COLO829 (cell line): ENCODE data around the gene CPE.
"Not testable (repeated sequence)": the region's sequence is repeated elsewhere in the genome, so short reads cannot be mapped to it uniquely, and the experiment has no call there.

Experiments
- DNase-seq: peaks from one replicate; pipeline ENCODE4 v3.0.0; 2012; ENCODE audit warnings: low spot score

The CPE gene

GRCh38 chr4:165378745-165379677 is at the start of gene CPE:
CPE (plus strand) TSS chr4:165379008; CDS start chr4:165379222, 214 bp downstream.
- DNase-seq = peak; percentile 41

GRCh38 chr4:165330071-165330470 is 48.7 kb upstream of the CPE start:
- no peak for DNase-seq

- DNase-seq = no peak
These were observed 48.1 kb upstream of the CPE start for GRCh38 chr4:165330666-165331065.

GRCh38 chr4:165331359-165331758 is 47.4 kb upstream of the CPE start:
- no peak for DNase-seq

- DNase-seq = no peak
These were observed 47.0 kb upstream of the CPE start for GRCh38 chr4:165331823-165332222.

GRCh38 chr4:165332502-165332901 is 46.3 kb upstream of the CPE start:
- no peak for DNase-seq

- DNase-seq = no peak
These were observed 43.6 kb upstream of the CPE start for GRCh38 chr4:165335163-165335703.

GRCh38 chr4:165336743-165337142 is 42.1 kb upstream of the CPE start:
- DNase-seq = no peak

GRCh38 chr4:165342340-165342739 is 36.5 kb upstream of the CPE start:
- DNase-seq = not testable (repeated sequence)

- no peak for DNase-seq
These were observed 35.2 kb upstream of the CPE start for GRCh38 chr4:165343353-165344191.

- DNase-seq = no peak
These were observed 33.0 kb upstream of the CPE start for GRCh38 chr4:165345666-165346417.

GRCh38 chr4:165347647-165348569 is 30.9 kb upstream of the CPE start:
- no peak for DNase-seq

GRCh38 chr4:165351359-165352130 is 27.3 kb upstream of the CPE start:
- DNase-seq = no peak

- DNase-seq = peak; percentile 55
These were observed 22.9 kb upstream of the CPE start for GRCh38 chr4:165355900-165356300.

GRCh38 chr4:165359506-165359905 is 19.3 kb upstream of the CPE start:
- DNase-seq = no peak

GRCh38 chr4:165360041-165360695 is 18.6 kb upstream of the CPE start:
- no peak for DNase-seq

- no peak for DNase-seq
These were observed 17.7 kb upstream of the CPE start for GRCh38 chr4:165360985-165361670.

GRCh38 chr4:165361810-165362209 is 17.0 kb upstream of the CPE start:
- DNase-seq = no peak
